Stimulated activated naive CD8-positive, alpha-beta T cell treated with anti-CD3 and anti-CD28 coated beads, Interleukin-15, amount 100 ng/mL, for 72 hours (primary cell): Measurements from ENCODE around the gene SCN1A.

Experiments
- ATAC-seq: fragments of 150-1000 bp; cut with Tn5 transposase; 2 replicates; pipeline ENCODE4 v1.10.0; 2021; ENCODE audit warnings: mild to moderate bottlenecking, moderate library complexity
- DNase-seq, 2 donors: peaks; one replicate each; pipeline ENCODE4 v3.0.0; 2021 to 2022
- H3K27ac Mint-ChIP-seq, 2 donors: one replicate each; pipeline ENCODE4 v1.8.0; 2022; ENCODE audit warnings: mild to moderate bottlenecking in 2 of 2, mixed read lengths in 2 of 2, moderate library complexity in 2 of 2
- H3K27me3 Mint-ChIP-seq: one replicate; pipeline ENCODE4 v1.8.0; 2022; ENCODE audit warnings: mixed read lengths
- H3K4me1 Mint-ChIP-seq: one replicate; pipeline ENCODE4 v1.8.0; 2022; ENCODE audit warnings: mild to moderate bottlenecking, mixed read lengths
- H3K4me3 Mint-ChIP-seq, 2 donors: one replicate each; pipeline ENCODE4 v1.8.0; 2022; ENCODE audit warnings: mild to moderate bottlenecking in 2 of 2, mixed read lengths in 2 of 2, moderate library complexity in 1 of 2
- H3K9me3 Mint-ChIP-seq, 2 donors: one replicate each; pipeline ENCODE4 v1.8.0; 2022; ENCODE audit warnings: mixed read lengths in 2 of 2

SCN1A gene

GRCh38 chr2:165941827-165942226, 186.0 kb downstream of the SCN1A start:
- no peak overlapping the region for H3K27ac Mint-ChIP-seq

GRCh38 chr2:165938237-165938636, 189.6 kb downstream of the SCN1A start:
- H3K27me3 Mint-ChIP-seq, result no peaks in the 10 kb centered on the region
- DNase-seq (no peak), ATAC-seq (no peak)
- H3K9me3 Mint-ChIP-seq, result no peaks in the 10 kb centered on the region
- H3K27ac Mint-ChIP-seq, result no peak overlapping the region
- H3K4me3 Mint-ChIP-seq, result no peak overlapping the region
- H3K4me1 Mint-ChIP-seq, result no peaks in the 10 kb centered on the region

More at GRCh38 chr2:165941827-165942226, 186.0 kb downstream of the SCN1A start:
- H3K4me3 Mint-ChIP-seq, result no peak overlapping the region
- H3K27me3 Mint-ChIP-seq, result no peaks in the 10 kb centered on the region
- DNase-seq (no peak), ATAC-seq (no peak)
- no peaks in the 10 kb centered on the region for H3K9me3 Mint-ChIP-seq
- H3K4me1 Mint-ChIP-seq, result no peaks in the 10 kb centered on the region
